ENCODE measurements around the gene TRPM5. TPM values are rescaled to one million over a fixed set of nuclear protein-coding genes. Genes with fewer than 3 reads are reported as not detected.

TRPM5 gene
- total and polyA plus RNA-seq, 7 donors, result not detected

DNA sequence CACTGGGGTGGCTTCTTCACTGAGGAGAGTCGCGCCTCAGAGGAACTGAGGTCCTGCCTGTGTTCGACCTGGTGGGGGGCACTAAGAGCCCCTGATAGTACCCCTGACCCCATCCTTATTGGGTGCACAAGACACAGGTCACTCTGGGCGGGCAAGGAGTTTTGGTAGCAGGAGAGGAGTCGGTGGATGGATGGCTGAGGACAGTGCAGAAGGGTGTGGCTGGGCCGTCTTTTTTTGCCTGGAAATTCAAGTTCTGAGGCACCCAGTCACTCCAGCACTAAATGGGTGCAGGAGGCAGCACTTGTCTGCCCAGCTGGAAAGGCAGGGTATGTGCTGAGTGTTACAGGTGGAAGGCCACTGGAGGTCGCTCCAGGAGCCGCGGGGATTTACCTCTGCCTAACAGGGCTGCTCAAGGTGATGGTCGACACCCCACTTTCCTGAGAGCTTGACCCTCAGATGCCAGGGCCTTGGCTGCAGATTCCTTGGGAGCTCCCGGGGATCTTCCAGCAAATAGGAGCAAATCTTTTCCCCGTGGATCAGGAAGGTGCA is 42.8 kb downstream of the TRPM5 start:
- no peaks in the 10 kb centered on the region for H3K9me3 ChIP-seq
- whole genome bisulfite sequencing, 3 donors, result 36 to 41% (median 39%) methylated on average over 12 of the region's 12 CpGs
- H3K4me1 ChIP-seq, result peaks cover 25% of the 10 kb centered on the region
- H3K4me3 ChIP-seq, result peak overlapping the region; percentile 86
- intact Hi-C loops (cut with DNase I), result no loop called here
- DNase-seq (no peak), ATAC-seq (no peak)
- H3K27me3 ChIP-seq (ENCODE audit: insufficient read depth in 3 of 3, low read length in 2 of 3), result no peaks in the 10 kb centered on the region
- no peak for TF ChIP-seq CTCF (IDR thresholded peaks at IDR 0.05)
- peaks cover 0 to 36% of the 10 kb centered on the region in 2 donors for H3K36me3 ChIP-seq (ENCODE audit: insufficient read depth in 1 of 2, low read depth in 1 of 2)
- H3K27ac ChIP-seq, result peak overlapping the region; percentile 98

- DNase-seq, result no peak
- Histone ChIP-seq H3K27ac (peak overlapping the region; percentile 98), H3K4me3 (peak overlapping the region; percentile 86), H3K9me3 (no peaks in the 10 kb centered on the region), H3K27me3 (ENCODE audit: insufficient read depth in 3 of 3, low read length in 2 of 3) (no peaks in the 10 kb centered on the region), H3K4me1 (peaks cover 25% of the 10 kb centered on the region), H3K36me3 (ENCODE audit: insufficient read depth in 1 of 2, low read depth in 1 of 2) (peaks cover 0 to 42% of the 10 kb centered on the region in 2 donors)
- TF ChIP-seq CTCF (IDR thresholded peaks at IDR 0.05), result no peak
- peak in 3 of 4 donors; percentile 4 to 22 (median 11) for ATAC-seq
- intact Hi-C loops (cut with DNase I), result no loop called here
- WGBS, 3 donors, result 1% methylated on average over 54 to 55 of the region's 55 CpGs
These were observed 43.4 kb downstream of the TRPM5 start for GRCh38 chr11:2400762-2401435.

DNA sequence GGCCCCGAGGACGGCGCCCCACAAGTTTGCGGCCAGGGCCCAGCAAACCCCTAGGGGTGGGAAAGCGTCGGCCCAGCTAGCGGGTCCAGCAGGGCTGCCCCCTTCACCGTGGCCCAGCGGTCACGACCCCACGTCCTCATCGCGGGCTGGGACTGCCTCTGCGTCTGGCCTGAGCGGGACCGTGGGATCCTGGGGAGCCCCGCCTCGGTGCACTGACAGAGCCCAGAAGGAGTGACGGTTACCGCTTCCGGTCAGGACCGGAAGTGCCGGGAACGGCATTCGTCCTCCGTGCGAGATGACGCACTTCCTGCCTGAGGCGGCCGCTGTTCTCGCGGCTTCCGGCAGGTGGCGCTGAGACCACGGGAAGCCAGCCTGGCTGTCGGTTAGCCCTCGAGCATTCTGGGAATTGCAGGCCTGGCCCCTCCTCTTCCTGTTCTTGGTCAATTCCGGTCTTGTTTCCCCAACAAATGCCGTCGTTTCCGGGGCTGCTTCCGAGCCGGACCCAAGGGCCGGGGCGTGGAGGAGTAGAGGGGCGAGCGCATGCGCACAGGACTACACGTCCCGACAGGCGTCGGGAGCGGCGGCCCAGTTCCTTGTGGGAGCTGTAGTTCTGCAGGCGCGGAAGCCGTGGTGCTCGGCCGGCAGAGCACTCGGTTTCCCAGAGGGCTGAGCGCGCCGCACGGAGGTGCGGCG is 44.1 kb downstream of the TRPM5 start, which contains the start of gene TSSC4:
Gene TSSC4 (plus strand): TSS at position 682 of the 693 bp plus-strand sequence. CDS start 1,884 bp downstream, outside the sequence.
- no peaks in the 10 kb centered on the region for H3K9me3 ChIP-seq
- peak within 1 kb of the TSS; percentile 86 for H3K4me3 ChIP-seq
- H3K27ac ChIP-seq, result peak within 1 kb of the TSS; percentile 98
- H3K27me3 ChIP-seq (ENCODE audit: insufficient read depth in 3 of 3, low read length in 2 of 3), result no peaks in the 10 kb centered on the region
- H3K4me1 ChIP-seq, result peaks cover 25% of the 10 kb centered on the region
- DNase-seq, result peak; percentile 100
- intact Hi-C loops (cut with DNase I), result no loop called here
- WGBS, 3 donors, result 0% methylated on average over 43 to 66 of the region's 66 CpGs
- TF ChIP-seq CTCF (IDR thresholded peaks at IDR 0.05), result peak; percentile 90
- peak; percentile 91 to 94 (median 92) for ATAC-seq
- H3K36me3 ChIP-seq (ENCODE audit: insufficient read depth in 1 of 2, low read depth in 1 of 2), result peaks cover 0 to 49% of the 10 kb centered on the region in 2 donors

- H3K36me3 ChIP-seq (ENCODE audit: insufficient read depth in 1 of 2, low read depth in 1 of 2), result peaks cover 0 to 55% of the 10 kb centered on the region in 2 donors
- H3K4me1 ChIP-seq, result peaks cover 25% of the 10 kb centered on the region
- H3K27ac ChIP-seq, result peak overlapping the region; percentile 98
- intact Hi-C loops (cut with DNase I), result loop anchor here in 1 of 2 donors (2.0 kb wide), 1 partner anchor 17 kb away; no protein-coding TSS in a partner anchor
- DNase-seq (no peak), ATAC-seq (peak in 2 of 4 donors; percentile 5 to 22)
- no peak for TF ChIP-seq CTCF (IDR thresholded peaks at IDR 0.05)
- peak overlapping the region; percentile 86 for H3K4me3 ChIP-seq
- no peaks in the 10 kb centered on the region for H3K9me3 ChIP-seq
- WGBS, 3 donors, result 5 to 7% (median 5%) methylated on average over 19 to 23 of the region's 23 CpGs
- no peaks in the 10 kb centered on the region for H3K27me3 ChIP-seq (ENCODE audit: insufficient read depth in 3 of 3, low read length in 2 of 3)
These were observed 44.7 kb downstream of the TRPM5 start for GRCh38 chr11:2399488-2400068.
